ENCODE data around the gene PAX7.
"Not testable (repeated sequence)": the region's sequence is repeated elsewhere in the genome, so short reads cannot be mapped to it uniquely, and the experiment has no call there.

The PAX7 gene

GRCh38 chr1:18726368-18726767, 95.7 kb downstream of the PAX7 start:
- DNase-seq (ENCODE audit: low read depth in 2 of 2): no peak

GRCh38 chr1:18727956-18728355, 97.3 kb downstream of the PAX7 start:
- DNase-seq (ENCODE audit: low read depth in 2 of 2): no peak

DNA sequence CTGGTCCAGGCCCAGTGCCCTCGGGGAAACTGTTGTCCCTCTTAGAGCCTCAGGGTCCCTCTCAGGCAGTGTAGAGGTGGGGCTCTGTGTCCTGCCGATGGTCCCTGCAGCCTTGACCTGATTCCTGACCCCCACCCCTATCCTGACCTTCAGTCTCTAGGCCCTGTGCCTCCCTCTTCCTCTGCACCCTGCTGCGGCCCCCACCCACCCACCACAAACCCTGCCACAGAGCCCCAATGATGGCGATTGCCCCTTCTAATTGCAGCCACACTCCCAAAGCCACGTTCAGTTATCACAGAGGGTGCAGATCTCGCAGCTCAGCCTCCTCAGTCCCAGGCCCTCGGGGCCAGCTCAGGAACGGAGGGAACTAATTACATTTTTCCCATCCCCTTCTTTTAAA, 99.7 kb downstream of the PAX7 start:
- no peak for DNase-seq (ENCODE audit: low read depth in 2 of 2)

DNA sequence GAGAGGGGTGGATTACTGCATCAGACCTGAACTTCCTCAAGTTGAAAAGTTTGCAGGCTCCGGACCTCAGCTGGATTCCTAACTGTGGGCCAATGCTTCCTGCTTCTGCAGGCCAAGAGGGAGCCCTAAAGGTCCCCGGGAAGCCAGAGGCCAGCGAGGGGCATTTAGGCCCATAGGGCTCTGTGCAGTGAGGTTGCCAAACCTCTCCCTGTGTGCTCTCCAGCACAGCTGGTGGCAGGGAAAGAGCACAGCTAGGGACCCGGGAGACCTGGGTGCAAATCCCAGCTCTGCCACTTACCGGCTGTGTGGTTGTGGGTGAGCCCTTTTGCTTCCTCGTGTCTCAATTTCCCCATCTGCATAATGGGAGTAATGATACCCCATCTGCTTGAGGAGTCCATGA, 100.5 kb downstream of the PAX7 start:
- DNase-seq (ENCODE audit: low read depth in 2 of 2): no peak

GRCh38 chr1:18731591-18732235, 101.1 kb downstream of the PAX7 start:
- DNase-seq (ENCODE audit: low read depth in 2 of 2): no peak

DNA sequence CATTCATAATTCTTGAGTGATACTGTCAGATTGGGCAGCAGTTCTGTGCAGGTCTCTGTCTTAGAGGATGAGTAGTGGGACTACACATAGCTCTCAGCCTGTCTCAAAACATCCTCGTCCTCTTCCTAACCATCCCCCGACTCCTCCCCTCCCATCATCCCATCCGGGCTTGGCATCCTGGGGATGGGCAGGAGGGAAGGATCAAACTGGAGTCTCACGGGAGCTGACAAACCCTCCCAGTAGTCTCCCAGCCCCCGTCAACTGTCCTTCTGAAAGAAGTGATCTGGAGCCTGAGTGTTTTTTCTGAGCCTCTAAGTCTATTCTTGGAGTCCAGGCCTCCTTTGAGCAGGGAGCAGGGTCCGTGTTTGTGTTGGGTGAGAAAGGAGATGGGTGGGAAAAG, 102.0 kb downstream of the PAX7 start:
- no peak for DNase-seq (ENCODE audit: low read depth in 2 of 2)

GRCh38 chr1:18734001-18734400, 103.4 kb downstream of the PAX7 start:
- DNase-seq (ENCODE audit: low read depth in 2 of 2): no peak

DNA sequence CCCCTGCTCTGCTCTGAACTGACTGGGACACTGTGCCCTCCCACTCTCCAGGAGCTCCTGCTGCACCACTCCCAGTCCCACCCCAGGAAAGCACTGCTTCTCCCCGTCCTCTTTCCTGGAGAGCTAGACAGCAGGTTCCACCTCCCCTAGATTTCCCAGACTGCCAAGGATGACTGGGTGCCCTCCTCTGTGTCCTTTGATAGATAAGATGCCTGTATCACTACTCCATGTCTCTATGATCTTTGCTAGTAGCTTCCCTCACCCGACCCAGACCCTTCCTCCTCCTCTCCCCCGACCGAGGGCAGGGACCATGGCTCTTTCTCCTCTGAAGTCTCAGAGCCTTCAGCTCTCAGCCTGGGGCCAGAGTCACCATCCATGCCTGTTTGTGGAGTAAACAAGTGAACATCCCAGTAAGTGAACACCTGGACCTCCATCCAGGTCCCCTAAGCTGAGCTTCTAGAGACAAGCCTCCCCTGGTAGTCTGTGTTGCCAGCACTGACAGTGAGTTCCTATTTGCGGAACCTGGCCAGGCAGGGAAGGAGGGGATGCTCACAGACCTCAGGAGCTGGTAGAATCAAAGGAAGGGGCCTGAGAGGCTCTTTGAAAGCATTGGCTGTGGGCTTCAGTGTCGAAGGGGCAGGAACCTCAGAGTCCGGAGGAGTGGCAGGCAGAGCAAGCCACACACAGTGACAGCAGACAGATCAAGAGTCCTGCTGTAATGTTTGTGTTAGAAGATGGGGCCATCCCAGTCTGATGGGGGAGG, 104.0 kb downstream of the PAX7 start:
- DNase-seq (ENCODE audit: low read depth in 2 of 2): no peak

- no peak for DNase-seq (ENCODE audit: low read depth in 2 of 2)
Measured at GRCh38 chr1:18735224-18735997, 104.8 kb downstream of the PAX7 start.

- no peak for DNase-seq (ENCODE audit: low read depth in 2 of 2)
Measured at GRCh38 chr1:18736958-18737357, 106.3 kb downstream of the PAX7 start.

DNA sequence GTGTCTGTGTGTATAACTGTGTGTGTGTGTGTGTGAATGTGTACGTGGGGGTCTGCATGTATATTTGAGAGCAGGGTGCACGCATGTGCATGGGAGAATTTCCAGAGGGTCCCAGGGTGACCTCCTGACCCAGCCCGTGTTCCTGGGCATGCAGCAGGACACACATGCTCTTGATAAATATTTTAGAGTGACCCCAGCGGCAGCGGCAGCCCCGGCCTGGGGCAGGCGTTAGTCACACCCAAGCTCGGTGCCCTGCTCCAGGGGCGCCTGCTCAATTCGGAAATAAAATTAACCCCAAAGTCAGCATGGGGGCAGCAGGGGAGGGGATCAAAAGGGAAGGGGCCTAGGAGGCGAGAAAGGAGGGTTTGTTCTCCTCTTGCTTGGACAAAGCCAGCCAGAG, 107.5 kb downstream of the PAX7 start:
- no peak for DNase-seq (ENCODE audit: low read depth in 2 of 2)

- DNase-seq (ENCODE audit: low read depth in 2 of 2): no peak
Measured at GRCh38 chr1:18738617-18739016, 108.0 kb downstream of the PAX7 start.

- DNase-seq (ENCODE audit: low read depth in 2 of 2): no peak
Measured at GRCh38 chr1:18739408-18739807, 108.8 kb downstream of the PAX7 start.

DNA sequence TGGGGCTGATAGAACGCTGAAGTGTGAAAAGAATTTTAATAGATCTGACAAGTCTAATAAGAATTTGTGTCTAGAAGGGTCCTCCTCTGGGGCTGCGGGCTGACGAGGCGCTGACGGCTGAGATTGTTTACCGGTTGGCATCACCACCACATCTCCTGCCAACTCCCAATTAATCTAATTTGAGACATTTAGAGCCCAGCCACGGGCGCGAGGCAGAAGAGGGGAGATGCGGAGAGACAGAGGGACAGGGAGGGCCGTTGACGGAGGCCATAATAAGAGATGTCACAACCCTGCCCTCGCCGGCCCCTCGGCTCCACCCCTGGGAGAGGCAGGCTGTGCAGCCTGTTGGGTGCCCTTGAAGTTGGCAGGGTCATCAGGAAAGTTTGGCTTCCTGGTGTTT, 109.3 kb downstream of the PAX7 start:
- DNase-seq (ENCODE audit: low read depth in 2 of 2): no peak

GRCh38 chr1:18740617-18741016, 110.0 kb downstream of the PAX7 start:
- DNase-seq (ENCODE audit: low read depth in 2 of 2): no peak

GRCh38 chr1:18743233-18743632, 112.6 kb downstream of the PAX7 start:
- DNase-seq (ENCODE audit: low read depth in 2 of 2): no peak

- DNase-seq (ENCODE audit: low read depth in 2 of 2): not testable (repeated sequence)
Measured at GRCh38 chr1:18744381-18744780, 113.7 kb downstream of the PAX7 start.

DNA sequence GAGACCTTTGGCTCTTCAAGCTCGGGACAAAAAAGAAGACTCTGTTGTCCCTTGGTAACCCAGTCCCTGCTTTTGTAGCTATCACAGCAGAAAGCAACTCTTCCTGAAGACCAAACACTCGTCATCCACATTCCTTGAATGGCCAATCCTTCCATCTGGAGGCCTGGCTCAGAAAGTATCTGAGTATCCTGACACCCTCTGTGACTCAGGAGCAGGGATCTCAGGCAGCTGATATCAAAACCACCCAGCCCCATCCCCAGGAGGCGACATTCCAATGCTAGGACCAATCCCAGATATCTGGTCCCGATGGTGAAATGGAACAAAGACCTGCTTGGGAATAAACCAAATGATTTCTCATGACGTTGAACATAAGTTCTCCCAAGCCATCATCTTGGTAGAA, 116.3 kb downstream of the PAX7 start:
- no peak for DNase-seq (ENCODE audit: low read depth in 2 of 2)

DNA sequence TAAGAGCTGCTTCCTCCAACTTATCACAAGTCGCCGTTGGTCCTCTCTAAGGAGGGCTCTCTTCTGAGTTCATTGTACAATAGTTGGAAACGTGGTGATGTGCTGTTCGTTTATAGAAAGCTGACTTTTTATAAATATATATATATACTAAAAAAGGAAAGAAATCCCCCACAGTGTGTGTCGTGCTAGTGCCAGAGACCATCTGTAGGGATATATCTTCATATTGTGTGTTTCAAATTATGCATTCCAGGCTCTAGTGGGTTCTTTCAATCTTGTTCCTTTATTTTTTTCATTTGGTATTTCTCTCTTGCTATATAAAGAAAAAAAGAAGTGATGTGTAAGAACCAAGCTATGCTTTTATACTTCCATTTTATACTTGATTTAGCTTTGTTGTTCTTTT, 117.0 kb downstream of the PAX7 start:
- no peak for DNase-seq (ENCODE audit: low read depth in 2 of 2)

DNA sequence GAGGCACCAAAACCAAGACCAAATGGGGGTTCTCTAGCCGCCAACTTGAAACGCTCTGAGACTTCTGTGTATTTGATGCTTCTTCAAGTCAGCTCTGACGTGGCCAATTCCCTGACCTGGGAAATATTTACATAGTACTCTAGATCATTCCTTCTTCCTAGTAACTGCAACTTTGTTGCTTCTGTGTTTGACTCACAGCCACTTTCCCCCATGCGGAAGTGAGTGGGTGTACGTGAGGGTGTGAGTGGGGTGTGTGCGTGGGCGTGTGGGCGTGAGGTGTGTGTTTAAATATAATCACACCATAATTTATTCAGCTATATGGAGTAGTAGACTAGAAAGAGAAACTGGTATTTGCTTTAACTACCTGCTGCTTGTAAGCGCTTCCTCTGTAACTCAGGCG, 117.8 kb downstream of the PAX7 start:
- no peak for DNase-seq (ENCODE audit: low read depth in 2 of 2)

DNA sequence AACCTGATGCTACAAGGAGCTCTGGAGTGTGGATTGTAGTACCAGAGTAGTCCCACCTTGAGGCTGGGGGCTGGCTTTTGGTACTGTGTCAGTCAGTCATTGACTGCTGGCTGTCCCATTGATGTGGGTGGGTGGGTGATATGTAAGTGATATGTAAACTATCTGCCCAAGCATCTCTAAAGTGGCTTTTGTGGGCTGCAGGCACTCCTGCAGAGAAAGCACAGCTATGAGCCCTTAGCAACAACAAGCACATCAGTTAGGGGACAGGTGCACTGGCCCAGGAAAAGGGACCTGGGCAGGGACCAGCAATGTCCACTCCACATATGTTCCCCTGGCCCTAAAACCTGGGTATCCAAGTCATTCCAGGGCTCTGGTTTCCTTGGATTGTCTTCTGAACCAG, 118.9 kb downstream of the PAX7 start:
- DNase-seq (ENCODE audit: low read depth in 2 of 2): no peak

DNA sequence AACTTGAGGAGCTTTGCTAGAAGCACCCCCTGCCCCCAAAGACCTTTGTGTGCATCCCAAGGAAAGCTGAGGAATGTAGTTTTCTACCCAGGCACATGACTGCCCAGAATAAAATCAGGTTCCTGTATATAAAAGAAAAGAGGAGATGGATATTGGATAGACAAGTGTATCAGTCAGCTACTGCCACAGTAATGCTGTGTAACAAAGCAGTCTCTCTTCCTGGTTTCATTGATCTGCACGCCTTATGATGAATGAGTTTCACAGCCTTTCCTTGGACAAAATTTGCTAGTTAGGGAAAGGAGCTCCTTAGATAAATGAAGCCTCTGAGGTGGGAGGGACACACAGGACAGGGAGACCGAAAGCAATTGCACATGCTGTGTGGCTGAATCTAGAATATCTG, 120.0 kb downstream of the PAX7 start:
- DNase-seq (ENCODE audit: low read depth in 2 of 2): no peak

- no peak for DNase-seq (ENCODE audit: low read depth in 2 of 2)
Measured at GRCh38 chr1:18751425-18751824, 120.8 kb downstream of the PAX7 start.
